GM18526 (cell line): ENCODE results near the gene ZSCAN5B.
"Not testable (repeated sequence)": the region's sequence is repeated elsewhere in the genome, so short reads cannot be mapped to it uniquely, and the experiment has no call there.

ENCODE experiments used
- POLR2A ChIP-seq: IDR thresholded peaks from 3 replicates; pipeline ENCODE4 v1.6.1; 2011; ENCODE audit not compliant: insufficient read length; ENCODE audit errors: extremely low read depth

Gene ZSCAN5B

DNA sequence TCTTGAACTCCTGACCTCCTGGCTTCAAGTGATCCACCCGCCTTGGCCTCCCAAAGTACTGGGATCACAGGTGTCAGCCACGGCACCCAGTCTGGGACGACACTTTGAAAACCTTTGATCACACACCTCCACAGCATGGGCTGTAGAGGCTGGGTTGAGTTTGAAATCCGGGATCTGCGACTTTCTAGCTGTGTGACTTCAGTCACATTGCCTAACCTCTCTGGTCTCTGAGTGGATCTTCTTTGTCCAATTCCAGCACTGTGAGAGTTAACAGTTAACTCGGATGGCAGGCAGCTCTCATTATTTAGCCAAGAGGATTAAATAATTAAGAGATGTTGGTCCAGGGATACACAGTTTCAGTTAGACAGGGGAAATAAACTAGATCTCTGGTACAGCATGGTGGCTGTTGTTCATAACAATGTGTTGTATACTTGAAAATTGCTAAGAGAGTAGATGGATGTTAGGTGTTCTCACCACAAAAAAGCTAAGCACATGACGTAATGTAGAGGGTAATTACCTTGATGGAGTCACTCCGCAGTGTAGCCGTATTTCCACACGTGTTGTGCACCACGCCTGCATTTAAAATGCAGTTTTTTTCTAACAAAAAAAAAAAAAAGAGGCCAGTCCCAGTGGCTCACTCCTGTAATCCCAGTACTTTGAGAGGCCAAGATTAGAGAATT lies 19.9 kb downstream of the ZSCAN5B start:
- no peak for TF ChIP-seq POLR2A

DNA sequence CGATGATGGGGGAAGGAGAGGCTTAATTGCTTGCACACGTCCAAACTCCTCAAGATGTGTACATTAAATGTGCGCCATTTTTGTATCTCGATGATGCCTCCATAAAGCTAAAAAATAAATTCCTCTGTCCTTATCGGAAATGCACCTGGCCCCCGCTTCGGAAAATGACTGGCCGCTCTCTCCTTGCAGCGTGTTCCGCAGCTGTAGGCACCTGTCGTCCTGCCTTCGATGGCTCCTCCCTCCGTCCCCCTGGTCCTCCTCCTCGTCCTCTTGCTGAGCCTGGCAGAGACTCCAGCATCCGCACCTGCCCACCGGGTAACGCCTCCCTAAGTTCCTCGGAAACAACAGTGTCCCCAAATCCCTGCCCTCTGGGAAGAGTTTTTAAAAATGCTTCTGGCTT lies 20.7 kb downstream of the ZSCAN5B start:
- TF ChIP-seq POLR2A = no peak

DNA sequence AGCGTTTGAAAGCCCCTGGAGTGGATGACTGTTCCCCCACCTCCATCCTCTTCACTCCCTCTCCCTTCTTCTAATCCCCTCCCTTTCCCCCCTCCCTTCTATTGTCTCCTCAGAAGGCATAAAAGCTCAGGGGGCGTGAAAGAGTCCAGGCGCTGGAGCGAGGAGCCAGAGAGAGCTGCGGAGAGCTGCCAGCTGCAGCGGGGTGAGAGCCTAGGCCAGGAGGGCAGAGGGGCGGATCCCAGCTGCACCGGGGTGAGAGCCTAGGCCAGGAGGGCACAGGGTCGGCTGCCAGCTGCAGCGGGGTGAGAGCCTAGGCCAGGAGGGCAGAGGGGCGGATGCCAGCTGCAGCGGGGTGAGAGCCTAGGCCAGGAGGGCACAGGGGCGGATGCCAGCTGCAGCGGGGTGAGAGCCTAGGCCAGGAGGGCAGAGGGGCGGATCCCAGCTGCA lies 21.7 kb downstream of the ZSCAN5B start, which contains the start of gene GALP:
GALP (plus strand) TSS at position 148 of the 447 bp plus-strand sequence. CDS start 1,101 bp downstream, outside the sequence.
- not testable (repeated sequence) for TF ChIP-seq POLR2A

DNA sequence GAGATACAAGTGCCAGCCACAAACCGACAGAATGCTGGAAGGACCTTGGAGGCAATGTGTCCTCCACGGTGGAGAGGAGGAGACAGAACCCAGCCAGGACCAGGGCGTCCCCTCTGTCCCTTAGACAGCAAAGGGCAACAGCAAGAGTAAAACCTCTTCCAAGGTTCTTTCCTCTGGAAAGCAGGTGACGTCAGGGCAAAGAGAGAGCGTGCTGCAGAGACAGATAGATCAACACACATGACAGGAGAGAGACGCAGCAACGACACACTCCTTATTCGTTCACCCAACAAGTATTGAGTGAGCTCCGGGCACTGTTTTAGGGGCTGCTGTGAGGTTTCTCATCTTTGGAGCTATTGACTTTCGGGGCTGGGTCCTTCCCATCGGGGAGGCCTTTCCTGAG lies 23.0 kb downstream of the ZSCAN5B start:
- no peak for TF ChIP-seq POLR2A

DNA sequence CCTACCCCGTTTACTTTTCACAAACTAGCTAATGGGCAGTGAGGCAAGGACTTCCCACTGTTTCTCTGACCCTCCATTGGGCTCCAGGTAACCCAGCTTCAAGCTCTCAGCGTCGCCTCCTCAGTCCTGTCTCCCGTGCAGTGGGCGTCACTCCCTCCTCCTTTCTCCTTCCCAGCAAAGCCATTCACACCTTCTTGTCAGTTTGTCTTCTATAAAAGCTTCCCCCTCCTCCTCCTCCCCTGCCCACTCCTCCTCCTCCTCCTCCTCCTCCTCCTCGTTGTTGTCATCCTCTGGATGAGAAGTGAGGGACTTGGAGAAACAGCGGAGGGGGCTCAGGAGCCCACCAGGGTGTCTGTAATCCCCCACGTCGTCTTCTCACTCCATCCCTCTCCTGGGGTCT lies 23.5 kb downstream of the ZSCAN5B start:
- no peak for TF ChIP-seq POLR2A

DNA sequence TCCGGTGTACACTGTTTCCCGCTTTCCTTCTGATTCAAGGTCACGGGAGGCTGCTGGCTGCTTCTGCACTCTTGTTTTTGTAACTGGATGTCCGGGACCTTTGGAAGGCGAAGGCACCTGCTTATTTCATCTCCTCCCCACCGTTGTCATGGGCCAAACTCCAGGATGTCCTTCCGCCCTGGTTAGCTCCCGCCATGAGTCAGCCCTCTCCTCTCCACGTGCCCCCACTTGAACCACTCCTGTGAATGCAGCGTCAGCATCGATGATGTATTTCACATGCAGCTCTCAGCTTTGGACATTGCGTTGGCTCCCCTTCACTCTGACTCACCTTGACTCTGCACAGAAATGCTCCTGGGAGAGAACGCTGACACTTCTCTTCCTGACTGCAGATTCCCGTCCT lies 27.3 kb downstream of the ZSCAN5B start:
- TF ChIP-seq POLR2A = no peak

DNA sequence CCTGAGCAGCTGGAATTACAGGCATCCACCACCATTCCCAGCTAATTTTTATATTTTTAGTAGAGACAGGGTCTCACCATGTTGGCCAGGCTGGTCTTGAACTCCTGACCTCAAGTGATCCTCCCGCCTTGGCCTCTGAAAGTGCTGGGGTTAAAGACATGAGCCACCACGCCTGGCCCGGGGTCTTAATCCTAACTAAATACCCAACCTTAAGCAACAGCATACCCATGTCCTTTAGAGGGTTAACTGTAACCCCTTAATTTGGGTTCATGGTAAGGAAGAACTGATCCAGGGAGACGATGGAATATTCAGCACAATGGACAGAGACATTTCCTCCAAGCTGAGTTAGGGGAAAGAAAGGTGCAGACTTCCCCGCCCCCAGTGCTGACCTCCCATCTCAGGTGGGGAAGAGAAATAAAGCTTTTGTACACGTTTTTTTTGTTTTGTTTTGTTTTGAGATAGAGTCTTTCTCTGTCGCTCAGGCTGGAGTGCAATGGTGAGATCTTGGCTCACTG lies 30.5 kb downstream of the ZSCAN5B start:
- TF ChIP-seq POLR2A = no peak

DNA sequence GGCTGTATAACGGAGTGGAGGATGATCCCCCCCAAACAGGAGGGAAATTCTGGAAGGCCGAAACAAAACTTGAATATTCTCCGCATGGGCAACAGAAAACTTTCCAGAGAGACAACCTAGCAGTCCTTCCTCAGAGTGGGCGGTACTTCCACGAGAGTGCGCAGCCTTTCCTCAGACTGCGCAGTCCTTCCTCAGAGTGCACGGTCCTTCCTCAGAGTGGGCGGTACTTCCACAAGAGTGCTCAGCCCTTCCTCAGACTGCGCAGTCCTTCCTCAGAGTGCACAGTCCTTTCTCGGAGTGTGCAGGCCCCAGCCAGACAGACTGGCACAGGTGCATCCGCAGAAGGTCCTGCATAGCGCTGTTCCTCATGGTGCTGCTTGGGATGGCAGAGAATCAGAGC lies 34.5 kb downstream of the ZSCAN5B start:
- TF ChIP-seq POLR2A = no peak

DNA sequence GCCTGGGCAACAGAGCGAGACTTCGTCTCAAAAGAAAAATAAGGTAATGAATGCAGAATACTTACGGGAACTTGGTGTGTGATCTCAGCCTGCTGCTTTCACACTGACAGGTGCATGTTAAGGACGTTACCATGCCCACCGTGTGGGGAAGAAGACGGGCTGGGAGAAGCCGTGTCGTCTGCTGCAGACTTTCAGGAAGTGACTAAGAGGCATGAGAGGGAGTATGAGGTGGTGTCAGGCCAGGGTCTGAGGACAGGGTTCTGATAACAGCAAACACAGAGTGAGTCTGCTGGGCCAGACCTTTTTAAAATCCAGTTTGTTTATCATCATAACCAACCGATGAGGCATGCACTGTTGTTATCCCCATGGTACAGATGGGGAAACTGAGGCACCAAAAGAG lies 35.3 kb downstream of the ZSCAN5B start:
- TF ChIP-seq POLR2A = no peak

DNA sequence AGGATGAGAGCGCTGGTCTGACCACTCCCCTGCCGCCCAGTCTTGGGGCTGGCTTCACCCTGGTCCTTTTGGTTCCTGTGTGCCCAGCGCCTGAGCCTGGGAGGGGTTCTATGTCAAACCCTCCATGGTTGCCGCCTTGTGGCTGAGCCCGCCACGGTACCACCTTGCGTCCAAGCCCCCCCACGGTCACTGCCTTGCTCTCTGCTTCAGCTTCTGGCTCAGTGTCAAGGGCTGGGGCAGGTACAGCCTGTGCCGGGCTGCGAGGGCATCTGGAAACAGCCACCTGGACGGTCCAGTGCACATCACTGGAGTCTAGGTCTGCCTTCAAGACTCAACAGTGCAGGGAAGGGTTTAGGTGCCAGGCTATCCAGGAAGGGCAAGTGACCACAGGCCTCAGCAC lies 36.0 kb downstream of the ZSCAN5B start:
- TF ChIP-seq POLR2A = no peak

DNA sequence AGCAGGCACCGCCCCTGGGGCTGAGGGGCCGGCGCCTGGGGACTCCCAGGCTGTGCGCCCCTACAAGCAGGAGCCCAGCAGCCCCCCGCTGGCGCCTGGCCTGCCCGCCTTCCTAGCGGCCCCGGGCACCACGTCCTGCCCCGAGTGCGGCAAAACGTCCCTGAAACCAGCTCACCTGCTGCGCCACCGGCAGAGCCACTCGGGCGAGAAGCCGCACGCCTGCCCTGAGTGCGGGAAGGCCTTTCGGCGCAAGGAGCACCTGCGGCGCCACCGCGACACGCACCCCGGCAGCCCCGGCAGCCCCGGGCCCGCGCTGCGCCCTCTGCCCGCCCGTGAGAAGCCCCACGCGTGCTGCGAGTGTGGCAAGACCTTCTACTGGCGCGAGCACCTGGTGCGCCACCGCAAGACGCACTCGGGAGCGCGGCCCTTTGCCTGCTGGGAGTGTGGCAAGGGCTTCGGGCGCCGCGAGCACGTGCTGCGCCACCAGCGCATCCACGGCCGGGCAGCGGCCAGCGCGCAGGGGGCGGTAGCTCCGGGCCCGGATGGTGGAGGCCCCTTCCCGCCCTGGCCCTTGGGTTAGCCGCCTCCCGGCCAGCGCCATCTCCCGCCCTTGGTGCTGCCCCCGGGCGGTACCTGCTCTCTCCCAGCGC lies 37.8 kb downstream of the ZSCAN5B start:
- TF ChIP-seq POLR2A = no peak

DNA sequence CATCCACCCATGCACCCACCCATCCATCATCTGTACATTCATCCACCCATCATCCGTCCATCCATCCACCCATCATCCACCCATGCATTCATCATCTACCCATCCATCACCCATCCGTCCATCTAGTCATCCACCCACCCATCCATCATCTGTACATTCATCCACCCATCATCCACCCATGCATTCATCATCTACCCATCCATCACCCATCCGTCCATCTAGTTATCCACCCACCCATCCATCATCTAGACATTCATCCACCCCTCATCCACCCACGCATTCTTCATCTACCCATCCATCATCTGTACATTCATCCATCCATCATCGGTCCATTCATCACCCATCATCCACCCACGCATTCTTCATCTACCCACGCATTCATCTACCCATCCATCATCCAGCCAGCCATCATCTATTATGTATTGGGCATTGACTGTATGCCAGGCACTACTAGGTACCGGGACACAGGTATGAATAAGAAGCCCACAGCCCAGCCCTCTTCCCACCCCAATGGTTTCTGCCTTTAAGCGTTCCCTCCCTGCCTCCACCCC lies 38.5 kb downstream of the ZSCAN5B start:
- TF ChIP-seq POLR2A = no peak

DNA sequence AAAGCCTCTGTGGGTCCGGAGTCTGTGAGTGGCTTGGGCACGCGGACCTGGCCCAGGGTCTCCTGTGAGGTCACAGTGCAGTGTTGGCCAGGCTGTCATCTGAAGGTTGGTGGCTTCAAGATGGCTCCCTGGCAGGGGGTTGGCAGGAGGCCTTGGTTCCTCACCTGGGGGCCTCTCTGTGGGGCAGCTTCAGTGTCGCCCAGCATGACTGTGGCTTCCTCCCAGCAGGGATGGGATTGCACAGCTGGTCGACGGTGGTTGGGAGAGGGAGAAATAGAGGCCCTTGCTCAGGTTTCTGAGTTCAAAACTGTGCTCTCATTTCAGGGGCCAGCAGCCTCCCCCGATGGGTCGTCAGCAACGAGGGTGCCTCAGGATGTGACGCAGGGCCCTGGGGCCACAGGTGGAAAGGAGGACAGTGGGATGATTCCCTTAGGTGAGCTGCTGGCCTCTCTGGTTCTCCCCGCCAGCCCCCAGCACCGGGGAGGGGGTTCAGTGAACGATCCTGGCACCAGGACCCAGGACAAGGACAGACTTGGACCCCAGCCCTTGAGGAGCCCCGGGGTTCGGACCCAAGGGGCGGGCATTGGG lies 39.3 kb downstream of the ZSCAN5B start:
- TF ChIP-seq POLR2A = no peak

DNA sequence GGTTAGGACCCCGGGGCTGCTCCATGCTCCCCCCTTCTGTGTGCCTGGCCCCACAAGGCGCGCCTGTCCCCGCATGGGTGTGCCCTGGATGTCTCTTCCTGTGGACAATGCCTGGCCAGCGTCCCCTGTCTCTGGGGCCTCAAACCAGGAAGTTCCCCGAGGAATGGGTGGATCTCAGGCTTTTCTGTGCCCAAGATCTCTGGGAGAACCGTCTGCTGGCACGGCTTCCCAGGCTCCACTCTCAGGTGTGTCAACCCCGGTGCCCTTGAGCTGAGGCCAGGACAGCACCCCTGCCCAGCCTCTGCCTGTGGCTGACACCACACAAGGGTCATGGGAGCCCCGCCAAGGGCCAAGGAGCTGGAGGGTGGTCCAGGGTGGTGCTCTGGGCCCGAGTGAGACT lies 40.8 kb downstream of the ZSCAN5B start:
- TF ChIP-seq POLR2A = no peak

DNA sequence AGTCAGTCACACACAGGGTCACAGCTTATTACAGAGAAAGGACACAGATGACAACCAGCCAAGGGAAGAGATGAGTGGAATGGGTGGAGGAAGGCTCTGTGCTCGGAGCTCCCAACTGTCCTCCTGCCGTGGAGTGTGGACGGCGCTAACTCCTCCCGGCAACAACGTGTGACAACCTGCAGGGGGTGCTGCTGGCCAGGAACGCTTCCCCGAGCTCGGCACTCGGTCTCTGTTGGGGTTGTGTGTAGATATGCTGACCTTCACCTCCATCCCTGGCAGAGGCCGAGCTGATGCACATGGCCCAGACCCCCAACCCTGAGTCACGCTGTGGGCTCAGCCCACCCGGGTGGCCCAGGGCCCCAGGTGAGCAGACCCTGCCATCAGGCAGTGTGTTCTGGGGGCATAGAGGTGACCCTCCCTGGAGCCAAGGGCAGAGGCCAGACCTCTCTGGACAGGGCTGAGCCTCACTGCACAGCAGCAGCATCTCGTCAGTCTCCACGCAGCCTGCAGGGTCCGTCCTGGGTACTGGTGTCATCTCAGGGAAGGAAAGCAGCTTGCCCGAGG lies 42.4 kb downstream of the ZSCAN5B start:
- no peak for TF ChIP-seq POLR2A
